Coronary artery (tissue), 2 donors: ENCODE results near the gene LMAN2.
A peak's percentile ranks its signal among the peaks of the same experiment; 100 is the strongest.

ENCODE experiments used
- DNase-seq: peaks from one replicate; pipeline ENCODE4 v3.0.0-alpha.2; 2017; ENCODE audit warnings: low spot score
- H3K27ac ChIP-seq, 2 donors: fragments of 200-600 bp; sonication (generic); one replicate each; pipeline ENCODE4 v1.5.1; 2016 to 2019
- H3K4me3 ChIP-seq: fragments of 200-600 bp; sonication (generic); 2 replicates; pipeline ENCODE4 v1.5.1; 2016; ENCODE audit warnings: mild to moderate bottlenecking, moderate library complexity
- TF ChIP-seq, protein P1 (sequence below): fragments of 200-600 bp; sonication (generic); IDR thresholded peaks from one replicate; pipeline ENCODE4 v1.5.1; 2019; ENCODE audit warnings: antibody characterized with exemption

LMAN2 gene

DNA sequence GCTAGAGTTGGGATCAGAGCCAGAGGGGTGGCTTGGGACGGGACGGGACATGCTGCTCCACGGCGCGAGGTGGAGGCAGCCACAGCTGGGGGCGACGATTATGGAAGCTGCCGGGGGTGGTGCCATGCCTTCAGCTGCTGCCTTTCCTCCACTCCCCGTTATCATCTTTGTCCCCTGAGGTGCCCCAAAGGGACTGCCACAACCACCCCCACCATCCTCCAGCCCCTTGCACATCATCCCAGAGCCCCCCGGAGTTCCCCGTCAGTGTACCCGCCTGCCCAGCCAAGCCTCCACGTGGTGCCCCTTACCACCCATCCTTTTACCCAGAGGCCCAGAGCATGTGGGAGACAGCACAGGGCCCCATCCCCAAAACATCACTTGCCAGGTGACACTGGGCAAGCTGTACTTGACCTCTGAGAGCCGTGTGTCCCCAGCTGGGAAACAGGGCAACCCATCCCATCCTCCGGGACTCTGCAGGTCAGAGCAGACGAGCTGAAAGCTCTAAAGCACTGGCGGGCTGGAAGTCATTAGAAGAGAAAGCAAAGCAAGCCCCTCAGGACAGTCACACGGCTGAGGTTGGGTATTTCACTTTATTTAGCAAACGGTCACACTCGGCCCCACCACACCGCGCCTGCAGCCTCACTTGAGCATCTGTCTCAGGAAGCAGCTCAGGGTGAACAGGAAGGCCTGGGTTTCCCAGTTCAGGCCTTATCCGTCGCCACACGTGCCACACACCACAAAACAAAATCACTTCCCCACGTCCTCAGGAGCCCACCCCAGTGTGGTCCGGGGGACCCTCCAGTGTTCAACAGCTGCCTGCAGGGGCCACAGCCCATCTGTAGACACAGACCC, 20.3 kb downstream of the LMAN2 start:
- H3K4me3 ChIP-seq = no peak overlapping the region
- no peak overlapping the region for H3K27ac ChIP-seq
- DNase-seq = no peak
- TF ChIP-seq, protein P1, sequence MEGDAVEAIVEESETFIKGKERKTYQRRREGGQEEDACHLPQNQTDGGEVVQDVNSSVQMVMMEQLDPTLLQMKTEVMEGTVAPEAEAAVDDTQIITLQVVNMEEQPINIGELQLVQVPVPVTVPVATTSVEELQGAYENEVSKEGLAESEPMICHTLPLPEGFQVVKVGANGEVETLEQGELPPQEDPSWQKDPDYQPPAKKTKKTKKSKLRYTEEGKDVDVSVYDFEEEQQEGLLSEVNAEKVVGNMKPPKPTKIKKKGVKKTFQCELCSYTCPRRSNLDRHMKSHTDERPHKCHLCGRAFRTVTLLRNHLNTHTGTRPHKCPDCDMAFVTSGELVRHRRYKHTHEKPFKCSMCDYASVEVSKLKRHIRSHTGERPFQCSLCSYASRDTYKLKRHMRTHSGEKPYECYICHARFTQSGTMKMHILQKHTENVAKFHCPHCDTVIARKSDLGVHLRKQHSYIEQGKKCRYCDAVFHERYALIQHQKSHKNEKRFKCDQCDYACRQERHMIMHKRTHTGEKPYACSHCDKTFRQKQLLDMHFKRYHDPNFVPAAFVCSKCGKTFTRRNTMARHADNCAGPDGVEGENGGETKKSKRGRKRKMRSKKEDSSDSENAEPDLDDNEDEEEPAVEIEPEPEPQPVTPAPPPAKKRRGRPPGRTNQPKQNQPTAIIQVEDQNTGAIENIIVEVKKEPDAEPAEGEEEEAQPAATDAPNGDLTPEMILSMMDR = no peak

DNA sequence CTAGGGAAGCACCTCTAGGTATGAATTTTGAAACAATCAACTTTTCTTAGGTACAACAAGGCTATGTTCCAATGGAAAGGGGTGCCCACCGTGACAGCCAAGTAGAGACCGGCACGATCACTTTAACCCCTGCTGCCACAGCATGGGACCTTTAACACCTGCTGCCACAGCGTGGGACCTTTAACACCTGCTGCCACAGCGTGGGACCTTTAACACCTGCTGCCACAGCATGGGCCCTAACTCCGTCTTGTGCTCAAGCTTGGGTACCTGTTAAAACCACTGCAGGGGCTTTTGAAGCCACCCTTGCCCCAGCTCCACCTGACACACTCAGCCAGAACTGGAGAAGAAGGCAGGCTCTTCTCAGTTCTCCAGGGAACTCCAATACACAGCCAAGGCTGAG, 21.6 kb downstream of the LMAN2 start:
- no peak overlapping the region for H3K4me3 ChIP-seq
- TF ChIP-seq, protein P1 = no peak
- no peak overlapping the region for H3K27ac ChIP-seq
- DNase-seq = no peak

DNA sequence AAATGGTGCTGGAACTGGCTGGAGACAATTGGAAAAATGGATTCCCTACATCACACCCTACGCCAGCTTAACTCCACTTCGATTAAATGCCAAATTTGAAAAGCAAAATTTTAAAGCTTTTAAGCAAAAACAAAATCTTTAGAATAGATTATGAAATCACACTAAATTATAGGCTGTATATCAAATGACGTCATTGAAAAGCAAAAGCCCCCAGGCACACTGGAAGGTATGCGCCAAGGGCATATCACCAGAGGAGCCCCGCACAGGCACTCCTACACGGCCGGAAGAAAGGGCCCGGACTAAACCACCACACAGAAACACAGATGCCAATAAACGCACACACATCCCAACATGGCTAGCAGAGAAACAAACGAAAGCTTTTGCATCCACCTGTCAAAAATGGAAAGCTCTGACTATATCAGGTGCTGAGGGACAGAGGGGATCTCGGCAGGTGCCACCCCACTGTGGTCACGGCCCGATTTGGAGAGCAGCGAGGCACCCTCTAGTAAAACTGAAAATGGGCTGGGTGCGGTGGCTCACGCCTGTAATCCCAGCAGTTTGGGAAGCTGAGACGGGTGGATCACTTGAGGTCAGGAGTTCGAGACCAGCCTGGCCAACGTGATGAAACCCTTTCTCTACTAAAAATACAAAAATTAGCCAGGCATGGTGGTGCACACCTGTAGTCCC, 22.8 kb downstream of the LMAN2 start:
- no peak for DNase-seq
- TF ChIP-seq, protein P1 = no peak
- no peak overlapping the region for H3K4me3 ChIP-seq
- no peak overlapping the region for H3K27ac ChIP-seq

DNA sequence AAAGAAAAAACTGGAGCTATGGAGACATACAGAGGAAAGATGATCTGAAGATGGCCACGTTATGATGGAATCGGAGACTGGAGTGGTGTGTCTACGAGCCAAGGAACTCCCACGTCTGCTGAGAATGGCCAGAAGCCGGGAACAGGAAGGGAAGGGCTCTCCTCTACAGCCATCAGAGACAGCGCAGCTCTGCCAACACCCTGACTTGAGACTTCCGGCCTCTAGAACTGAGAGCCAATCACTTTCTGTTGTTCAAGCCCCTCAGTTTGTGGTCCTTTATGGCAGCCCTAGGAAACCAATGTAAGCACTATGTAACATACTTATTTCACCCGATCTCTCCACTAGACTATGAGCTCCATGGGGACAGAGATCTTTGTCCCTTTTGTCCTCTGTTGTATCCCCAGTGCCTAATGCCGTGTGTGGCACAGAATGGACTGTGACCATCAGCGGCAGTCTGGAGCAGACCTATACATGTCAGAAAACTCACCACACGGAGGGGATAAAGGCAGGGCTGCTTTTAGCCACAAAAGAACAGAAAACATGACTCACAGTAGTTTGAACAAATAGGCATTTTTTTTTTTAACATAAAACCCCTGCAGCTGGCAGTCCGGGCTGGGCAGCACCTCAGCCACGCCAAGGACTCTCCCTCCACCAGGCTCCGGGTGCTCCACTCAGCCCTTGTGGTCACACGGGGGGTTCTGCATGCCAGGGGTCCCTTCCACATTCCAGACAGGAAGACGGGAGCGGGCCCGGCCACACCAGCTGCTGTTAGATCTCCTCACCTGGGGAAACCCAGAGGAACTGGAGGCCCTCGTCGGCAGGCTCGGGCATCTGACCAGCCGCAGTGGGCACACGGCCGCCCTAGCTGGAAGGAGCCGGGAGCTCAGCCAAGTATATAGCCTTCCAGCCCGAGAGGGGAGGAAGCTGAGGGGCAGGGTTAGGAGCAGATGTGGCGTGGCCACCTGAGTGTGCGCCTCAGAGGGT, 23.6 kb downstream of the LMAN2 start:
- TF ChIP-seq, protein P1 = no peak
- peak overlapping the region in 1 of 2 donors; percentile 63 for H3K27ac ChIP-seq
- DNase-seq = no peak

DNA sequence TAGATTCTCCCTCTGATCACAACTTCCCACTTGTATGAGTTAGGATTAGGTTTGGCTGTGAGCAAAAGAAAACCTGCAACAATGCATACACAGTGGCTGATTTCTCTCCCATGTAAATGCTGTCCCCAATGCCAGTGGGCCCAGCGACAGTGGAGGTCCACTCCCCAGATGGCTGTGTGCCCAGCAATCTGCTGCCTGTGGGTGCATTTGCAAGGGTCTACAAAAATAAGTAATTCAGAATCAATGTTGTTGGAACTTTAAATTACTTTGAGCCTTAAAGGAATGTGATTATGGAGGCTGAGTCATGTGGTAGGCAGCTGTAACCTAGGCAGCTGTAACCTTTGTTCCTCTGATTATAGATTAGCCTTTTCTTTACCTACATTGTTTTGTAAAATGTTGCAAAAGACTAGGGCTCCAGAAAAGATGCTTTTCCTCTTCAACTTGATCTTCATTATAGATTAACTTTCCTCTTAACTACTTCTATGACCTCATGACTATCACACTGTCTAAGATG, 25.5 kb downstream of the LMAN2 start:
- TF ChIP-seq, protein P1 = no peak
- Histone ChIP-seq H3K27ac (no peak overlapping the region), H3K4me3 (no peak overlapping the region)
- no peak for DNase-seq

More for the DNA sequence above, 23.6 kb downstream of the LMAN2 start:
- no peak overlapping the region for H3K4me3 ChIP-seq

DNA sequence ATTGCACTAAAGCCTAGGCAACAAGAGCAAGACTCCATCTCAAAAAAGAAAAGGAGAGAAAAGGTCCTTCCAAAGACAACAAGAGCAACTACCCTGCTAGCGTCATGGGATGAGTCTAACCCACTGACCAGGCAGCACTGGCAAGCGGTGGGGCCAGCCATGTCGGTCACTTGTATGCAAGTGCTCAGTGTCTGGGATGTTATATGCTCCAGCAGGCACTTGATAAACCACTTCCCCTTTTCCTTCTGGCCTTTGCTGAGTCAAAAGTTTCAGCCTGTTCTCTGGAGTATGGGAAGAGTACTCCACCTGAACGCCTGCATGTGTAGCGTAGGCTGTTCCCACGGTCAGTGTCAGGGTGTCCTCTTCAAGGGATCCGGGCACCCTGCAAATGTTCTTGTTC, 30.6 kb downstream of the LMAN2 start:
- H3K27ac ChIP-seq = no peak overlapping the region
- H3K4me3 ChIP-seq = no peak overlapping the region
- DNase-seq = no peak
- TF ChIP-seq, protein P1 = no peak
